Measurements from ENCODE around the gene B4GALNT2. TPM values are rescaled to one million over a fixed set of nuclear protein-coding genes. Genes with fewer than 3 reads are reported as not detected.

Gene B4GALNT2
- total and polyA plus RNA-seq, 2 of the 8 experiments (the other 6 are each of a cell fraction or from before 2014, with no cell fraction given), result not detected

- no peak for TF ChIP-seq RNF2 (IDR thresholded peaks at IDR 0.05; ENCODE audit: borderline replicate concordance, low read depth, low read length, missing control alignments, poor library complexity, severe bottlenecking)
- no peak for TF ChIP-seq SIRT6 (IDR thresholded peaks at IDR 0.05; ENCODE audit: low read length)
- no peak for TF ChIP-seq SAP30 (IDR thresholded peaks at IDR 0.05; ENCODE audit: insufficient read depth, insufficient replicate concordance, low read length)
- TF ChIP-seq HDAC6 (IDR thresholded peaks at IDR 0.05; ENCODE audit: low read depth, low read length), result no peak
- TF ChIP-seq BACH1 (IDR thresholded peaks at IDR 0.05; ENCODE audit: low read length), result no peak
- TF ChIP-seq EZH2 (IDR thresholded peaks at IDR 0.05; ENCODE audit: low read depth, low read length, severe bottlenecking), result no peak
- no peak for TF ChIP-seq PHF8 (conservative IDR thresholded peaks at IDR 0.05; ENCODE audit: low read depth, low read length)
- TF ChIP-seq SP4 (IDR thresholded peaks at IDR 0.05; ENCODE audit: low read length), result no peak
Measured at GRCh38 chr17:49203796-49204195, 71.2 kb downstream of the B4GALNT2 start (continued).
